Tibial artery (tissue), 4 donors: ENCODE data around the gene KIF13A.
"Not testable (repeated sequence)": the region's sequence is repeated elsewhere in the genome, so short reads cannot be mapped to it uniquely, and the experiment has no call there.

Experiments
- DNase-seq, 2 donors: peaks; one replicate each; pipeline ENCODE4 v3.0.0-alpha.2; 2019
- H3K27ac ChIP-seq, 2 donors: fragments of 200-600 bp; sonication (generic) in 1 of 2; 1 replicate in 1 of 2; 2 replicates in 1 of 2; pipeline ENCODE4 v1.5.1; 2018 to 2019; ENCODE audit warnings: mild to moderate bottlenecking in 1 of 2
- H3K27me3 ChIP-seq, 2 donors: fragments of 200-600 bp; sonication (generic) in 1 of 2; one replicate each; pipeline versions ENCODE4 v1.5.1 to v1.6.0; 2016 to 2019
- H3K36me3 ChIP-seq, 3 donors: fragments of 200-600 bp; sonication (generic) in 2 of 3; one replicate each; pipeline ENCODE4 v1.5.1; 2016 to 2019; ENCODE audit warnings: mild to moderate bottlenecking in 2 of 3
- H3K4me1 ChIP-seq, 4 donors: fragments of 200-600 bp; sonication (generic) in 2 of 4; 1 replicate in 3 of 4; 2 replicates in 1 of 4; pipeline ENCODE4 v1.5.1; 2016 to 2019
- H3K4me3 ChIP-seq, 2 donors: fragments of 200-600 bp; sonication (generic) in 1 of 2; 1 replicate in 1 of 2; 2 replicates in 1 of 2; pipeline ENCODE4 v1.5.1; 2018 to 2019; ENCODE audit warnings: mild to moderate bottlenecking in 2 of 2
- H3K9me3 ChIP-seq, 3 donors: fragments of 200-600 bp; sonication (generic) in 1 of 3; one replicate each; pipeline ENCODE4 v1.5.1; 2016 to 2019
- CTCF ChIP-seq, 2 experiments: fragments of 200-600 bp in 1 of 2; fragments of 450-650 bp in 1 of 2; IDR thresholded peaks; one replicate each; pipeline ENCODE4 v1.5.1; 2017 to 2019; ENCODE audit warnings: antibody characterized with exemption in 2 of 2, mild to moderate bottlenecking in 1 of 2, moderate library complexity in 1 of 2
- intact Hi-C: fragments of 100-400 bp; cut with DNase I; formaldehyde crosslinking; loops from one replicate; pipeline ENCODE4 v1.15.0; 2023; ENCODE audit warnings: low total_unique reads

The KIF13A gene

GRCh38 chr6:17737704-17738252 is 249.7 kb downstream of the KIF13A start:
- H3K27ac ChIP-seq: no peak overlapping the region
- DNase-seq: no peak
- intact Hi-C loops: no loop called here
- H3K27me3 ChIP-seq: no peaks in the 10 kb centered on the region
- TF ChIP-seq CTCF (IDR thresholded peaks at IDR 0.05): no peak
- H3K9me3 ChIP-seq: peaks cover 0 to 22% (median 13%) of the 10 kb centered on the region in 3 donors
- no peaks in the 10 kb centered on the region for H3K36me3 ChIP-seq
- no peaks in the 10 kb centered on the region for H3K4me1 ChIP-seq
- H3K4me3 ChIP-seq: no peak overlapping the region

GRCh38 chr6:17735311-17735710 is 252.1 kb downstream of the KIF13A start:
- H3K4me3 ChIP-seq, DNase-seq, intact Hi-C loops, H3K36me3 ChIP-seq, H3K4me1 ChIP-seq, H3K27ac ChIP-seq, H3K27me3 ChIP-seq: not testable (repeated sequence)
- H3K9me3 ChIP-seq: peaks cover 0 to 22% (median 13%) of the 10 kb centered on the region in 3 donors

GRCh38 chr6:17730078-17730704 is 257.2 kb downstream of the KIF13A start:
- intact Hi-C loops: no loop called here
- Histone ChIP-seq H3K4me3 (no peak overlapping the region), H3K36me3 (no peaks in the 10 kb centered on the region), H3K9me3 (no peaks in the 10 kb centered on the region), H3K27ac (no peak overlapping the region), H3K4me1 (no peaks in the 10 kb centered on the region), H3K27me3 (no peaks in the 10 kb centered on the region)
- no peak for DNase-seq
- no peak for TF ChIP-seq CTCF (IDR thresholded peaks at IDR 0.05)

- no peak overlapping the region for H3K4me3 ChIP-seq
- intact Hi-C loops: no loop called here
- no peaks in the 10 kb centered on the region for H3K27me3 ChIP-seq
- no peaks in the 10 kb centered on the region for H3K4me1 ChIP-seq
- no peak for TF ChIP-seq CTCF (IDR thresholded peaks at IDR 0.05)
- H3K27ac ChIP-seq: no peak overlapping the region
- H3K9me3 ChIP-seq: no peaks in the 10 kb centered on the region
- no peaks in the 10 kb centered on the region for H3K36me3 ChIP-seq
- no peak for DNase-seq
These were observed 258.0 kb downstream of the KIF13A start for GRCh38 chr6:17729223-17730077.

GRCh38 chr6:17728551-17729222 is 258.7 kb downstream of the KIF13A start:
- no peak for DNase-seq
- no peak overlapping the region for H3K4me3 ChIP-seq
- no peaks in the 10 kb centered on the region for H3K36me3 ChIP-seq
- no peaks in the 10 kb centered on the region for H3K27me3 ChIP-seq
- TF ChIP-seq CTCF (IDR thresholded peaks at IDR 0.05): no peak
- no peaks in the 10 kb centered on the region for H3K9me3 ChIP-seq
- no peaks in the 10 kb centered on the region for H3K4me1 ChIP-seq
- intact Hi-C loops: no loop called here
- no peak overlapping the region for H3K27ac ChIP-seq
